HepG2 (cell line): ENCODE measurements around the gene MTR. TPM values are rescaled to one million over a fixed set of nuclear protein-coding genes. Genes with fewer than 3 reads are reported as not detected.

Experiments used
- ATAC-seq: fragments of 200-7000 bp; cut with Tn5 transposase; 3 replicates; pipeline ENCODE4 v1.9.1; 2020; ENCODE audit warnings: mild to moderate bottlenecking, moderate library complexity
- BruUV-seq: library from RNA; stranded (reverse); fragments of 400-500 nt; replicated peaks from 2 replicates; lab custom pipeline; 2021; lab: Mats Ljungman, UMichigan
- CTCF ChIA-PET: fragments of 300-600 bp; formaldehyde crosslinking; extraction: SDS; loops from one replicate; lab custom pipeline; 2021; ENCODE audit warnings: low total read pairs, inconsistent platforms, low intra/inter-chr PET ratio; lab: Yijun Ruan, JAX
- POLR2A ChIA-PET: fragments of 350-600 bp; sonication (Branson Sonifier 250); formaldehyde crosslinking; loops from one replicate; lab custom pipeline; 2020; ENCODE audit warnings: antibody characterized with exemption, inconsistent platforms; lab: Yijun Ruan, JAX
- DNase-seq: peaks from one replicate; pipeline ENCODE4 v3.0.0-alpha.2; 2015; ENCODE audit warnings: low spot score
- FAIRE-seq: peaks from 3 replicates; lab custom pipeline; 2011; peaks lifted over from hg19 to GRCh38; lab: Jason Lieb, UNC
- H2AFZ ChIP-seq: one replicate; pipeline ENCODE4 v1.6.1; 2011; ENCODE audit warnings: low read length, inconsistent platforms
- H3K27ac ChIP-seq: fragments of 300-600 bp; 3 replicates; pipeline ENCODE4 v1.8.0; 2011; ENCODE audit warnings: mixed run types, mild to moderate bottlenecking, mixed read lengths, low read length, inconsistent platforms; ENCODE audit not compliant: insufficient read depth; ENCODE audit errors: extremely low read length
- H3K27me3 ChIP-seq, 2 experiments: fragments of 200-600 bp in 1 of 2; 2 replicates in 1 of 2; 3 replicates in 1 of 2; pipeline versions ENCODE4 v1.6.0 to v1.8.0; 2011; ENCODE audit warnings: low read length in 2 of 2, mild to moderate bottlenecking in 2 of 2, moderate library complexity in 2 of 2, inconsistent platforms in 1 of 2; ENCODE audit not compliant: insufficient read depth in 2 of 2, control insufficient read depth in 1 of 2
- H3K36me3 ChIP-seq, 2 experiments: fragments of 200-600 bp in 1 of 2; replicated peaks in 1 of 2; 2 replicates in 1 of 2; 3 replicates in 1 of 2; pipeline versions ENCODE4 v1.5.1 to v1.8.0; 2011; ENCODE audit warnings: low read length in 2 of 2, inconsistent platforms in 1 of 2; ENCODE audit not compliant: insufficient read depth in 2 of 2, control insufficient read depth in 1 of 2
- H3K4me1 ChIP-seq: 2 replicates; pipeline ENCODE4 v1.5.1; 2012; ENCODE audit warnings: low read length, inconsistent platforms; ENCODE audit not compliant: insufficient read depth
- H3K4me2 ChIP-seq: 2 replicates; pipeline ENCODE4 v1.6.0; 2011; ENCODE audit warnings: low read depth, low read length, inconsistent platforms
- H3K4me3 ChIP-seq, 3 experiments: fragments of 200-600 bp in 1 of 3; sonication (generic), shearing (Covaris generic) in 1 of 3; replicated peaks in 1 of 3; 2 replicates each; pipeline ENCODE4 v1.5.1; 2011 to 2016; ENCODE audit warnings: low read length in 3 of 3, inconsistent platforms in 2 of 3, low read depth in 2 of 3, mild to moderate bottlenecking in 2 of 3, control low read depth in 1 of 3, mixed read lengths in 1 of 3; ENCODE audit not compliant: insufficient read depth in 1 of 3
- H3K79me2 ChIP-seq: one replicate; pipeline ENCODE4 v1.6.1; 2011; ENCODE audit warnings: low read length, inconsistent platforms; ENCODE audit not compliant: insufficient read depth
- H3K9ac ChIP-seq: 2 replicates; pipeline ENCODE4 v1.6.0; 2011; ENCODE audit warnings: mild to moderate bottlenecking, low read depth, low read length, inconsistent platforms; ENCODE audit not compliant: insufficient read depth
- H3K9me3 ChIP-seq: 2 replicates; pipeline ENCODE4 v1.5.1; 2012; ENCODE audit warnings: mild to moderate bottlenecking, low read length
- H4K20me1 ChIP-seq: 2 replicates; pipeline ENCODE4 v1.6.0; 2011; ENCODE audit warnings: inconsistent platforms, mild to moderate bottlenecking, low read length, moderate library complexity; ENCODE audit not compliant: insufficient read depth
- POLR2AphosphoS2 ChIP-seq: IDR thresholded peaks from 2 replicates; pipeline ENCODE4 v1.6.1; 2011; ENCODE audit warnings: low read depth, low read length, improper control_type of control experiment
- ZSCAN29 ChIP-seq: sonication (generic); formaldehyde crosslinking; conservative IDR thresholded peaks from 2 replicates; pipeline ENCODE4 v1.4.0; 2020; ENCODE audit warnings: mild to moderate bottlenecking, missing genetic modification reagents
- WGBS: methylation state at CpG from one replicate; pipeline ENCODE4 v1.1.6; 2017; ENCODE audit warnings: low lambda C conversion rate; 5-methylcytosine and 5-hydroxymethylcytosine counted together
- in situ Hi-C: cut with HindIII; loops from 2 replicates; pipeline ENCODE4 v1.10.0; 2017; ENCODE audit warnings: low pct_unique_long_range_greater_than_20kb; ENCODE audit not compliant: extremely low pct_ligation_motif_present
- intact Hi-C: fragments of 100-400 bp; cut with micrococcal nuclease; formaldehyde crosslinking; loops from one replicate; pipeline ENCODE4 v1.10.0; 2022; ENCODE audit not compliant: unreplicated experiment
- polyA plus RNA-seq, 8 experiments: library from polyadenylated mRNA; depleted of rRNA in 3 of 8; stranded (reverse) in 7 of 8; unstranded in 1 of 8; fragments of >200 nt; fragmentation: Illumina TruSeq in 4 of 8; extraction: Trizol in 4 of 8; gene quantifications; 2 replicates each; pipeline versions ENCODE4 v1.2.1 to v1.2.3, GENCODE V29; 2011 to 2016; ENCODE audit warnings: low read depth in 4 of 8, missing spikeins in 1 of 8, mixed read lengths in 1 of 8; ENCODE audit not compliant: insufficient read depth in 1 of 8
- total RNA-seq, 5 experiments: library from RNA; depleted of rRNA; stranded (reverse); fragments of >200 nt; fragmentation: Illumina TruSeq; extraction: Trizol; gene quantifications; 2 replicates each; pipeline ENCODE4 v1.2.3, GENCODE V29; 2016; ENCODE audit warnings: low read depth in 1 of 5
- TF ChIP-seq, protein P1 (sequence below): sonication (generic); formaldehyde crosslinking; IDR thresholded peaks from 2 replicates; pipeline ENCODE4 v1.5.0; 2020; ENCODE audit warnings: mild to moderate bottlenecking, missing genetic modification reagents
- TF ChIP-seq, protein P2 (sequence below): sonication (generic); formaldehyde crosslinking; IDR thresholded peaks from 2 replicates; pipeline ENCODE4 v1.4.0; 2020; ENCODE audit warnings: missing genetic modification reagents, borderline replicate concordance
- TF ChIP-seq, protein P3 (sequence below): sonication (generic); formaldehyde crosslinking; IDR thresholded peaks from 2 replicates; pipeline ENCODE4 v1.5.0; 2020; ENCODE audit warnings: mild to moderate bottlenecking, missing genetic modification reagents

The MTR gene
- total and polyA plus RNA-seq, 2 of the 13 experiments (the other 11 are each of a cell fraction or from before 2014, with no cell fraction given) = 16.3 to 36.1 TPM

DNA sequence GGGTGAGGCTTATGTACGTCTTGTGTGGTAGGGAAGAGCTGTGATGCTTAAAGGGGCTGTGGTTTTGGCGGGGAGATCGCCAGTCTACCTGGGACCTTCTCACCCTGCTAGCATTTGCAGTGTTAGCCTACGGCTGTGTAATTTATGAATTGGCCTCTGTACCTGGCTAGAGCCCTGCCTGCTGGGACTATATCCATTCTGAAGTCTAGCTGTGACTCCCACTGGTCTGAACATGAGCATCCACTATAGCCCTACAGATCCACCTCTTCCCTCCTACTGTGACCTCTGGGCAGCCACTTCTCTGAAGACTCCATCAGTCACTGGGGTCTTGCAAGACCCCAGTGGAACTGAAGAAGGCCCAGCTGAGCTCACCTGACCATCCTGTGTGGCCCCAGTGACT lies 135.4 kb downstream of the MTR start:
- DNase-seq (no peak), ATAC-seq (no peak), FAIRE-seq (no peak)
- Histone ChIP-seq H3K4me1 (no peaks in the 10 kb centered on the region), H3K9me3 (no peaks in the 10 kb centered on the region), H2AFZ (no peak overlapping the region), H3K27ac (no peak overlapping the region), H3K9ac (no peak overlapping the region), H3K36me3 (no peaks in the 10 kb centered on the region), H3K4me3 (no peak overlapping the region), H3K4me2 (no peak overlapping the region), H3K27me3 (peaks cover 0 to 6% of the 10 kb centered on the region in 2 experiments; a peak in 1 of 5 replicates), H3K79me2 (no peaks in the 10 kb centered on the region), H4K20me1 (no peaks in the 10 kb centered on the region)
- TF ChIP-seq POLR2AphosphoS2 = no peak
- TF ChIP-seq, protein P1, sequence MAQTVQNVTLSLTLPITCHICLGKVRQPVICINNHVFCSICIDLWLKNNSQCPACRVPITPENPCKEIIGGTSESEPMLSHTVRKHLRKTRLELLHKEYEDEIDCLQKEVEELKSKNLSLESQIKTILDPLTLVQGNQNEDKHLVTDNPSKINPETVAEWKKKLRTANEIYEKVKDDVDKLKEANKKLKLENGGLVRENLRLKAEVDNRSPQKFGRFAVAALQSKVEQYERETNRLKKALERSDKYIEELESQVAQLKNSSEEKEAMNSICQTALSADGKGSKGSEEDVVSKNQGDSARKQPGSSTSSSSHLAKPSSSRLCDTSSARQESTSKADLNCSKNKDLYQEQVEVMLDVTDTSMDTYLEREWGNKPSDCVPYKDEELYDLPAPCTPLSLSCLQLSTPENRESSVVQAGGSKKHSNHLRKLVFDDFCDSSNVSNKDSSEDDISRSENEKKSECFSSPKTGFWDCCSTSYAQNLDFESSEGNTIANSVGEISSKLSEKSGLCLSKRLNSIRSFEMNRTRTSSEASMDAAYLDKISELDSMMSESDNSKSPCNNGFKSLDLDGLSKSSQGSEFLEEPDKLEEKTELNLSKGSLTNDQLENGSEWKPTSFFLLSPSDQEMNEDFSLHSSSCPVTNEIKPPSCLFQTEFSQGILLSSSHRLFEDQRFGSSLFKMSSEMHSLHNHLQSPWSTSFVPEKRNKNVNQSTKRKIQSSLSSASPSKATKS (CRISPR knock-in tag) = no peak
- TF ChIP-seq, protein P2, sequence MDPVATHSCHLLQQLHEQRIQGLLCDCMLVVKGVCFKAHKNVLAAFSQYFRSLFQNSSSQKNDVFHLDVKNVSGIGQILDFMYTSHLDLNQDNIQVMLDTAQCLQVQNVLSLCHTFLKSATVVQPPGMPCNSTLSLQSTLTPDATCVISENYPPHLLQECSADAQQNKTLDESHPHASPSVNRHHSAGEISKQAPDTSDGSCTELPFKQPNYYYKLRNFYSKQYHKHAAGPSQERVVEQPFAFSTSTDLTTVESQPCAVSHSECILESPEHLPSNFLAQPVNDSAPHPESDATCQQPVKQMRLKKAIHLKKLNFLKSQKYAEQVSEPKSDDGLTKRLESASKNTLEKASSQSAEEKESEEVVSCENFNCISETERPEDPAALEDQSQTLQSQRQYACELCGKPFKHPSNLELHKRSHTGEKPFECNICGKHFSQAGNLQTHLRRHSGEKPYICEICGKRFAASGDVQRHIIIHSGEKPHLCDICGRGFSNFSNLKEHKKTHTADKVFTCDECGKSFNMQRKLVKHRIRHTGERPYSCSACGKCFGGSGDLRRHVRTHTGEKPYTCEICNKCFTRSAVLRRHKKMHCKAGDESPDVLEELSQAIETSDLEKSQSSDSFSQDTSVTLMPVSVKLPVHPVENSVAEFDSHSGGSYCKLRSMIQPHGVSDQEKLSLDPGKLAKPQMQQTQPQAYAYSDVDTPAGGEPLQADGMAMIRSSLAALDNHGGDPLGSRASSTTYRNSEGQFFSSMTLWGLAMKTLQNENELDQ (CRISPR knock-in tag) = no peak
- no peak for TF ChIP-seq ZSCAN29
- TF ChIP-seq, protein P3, sequence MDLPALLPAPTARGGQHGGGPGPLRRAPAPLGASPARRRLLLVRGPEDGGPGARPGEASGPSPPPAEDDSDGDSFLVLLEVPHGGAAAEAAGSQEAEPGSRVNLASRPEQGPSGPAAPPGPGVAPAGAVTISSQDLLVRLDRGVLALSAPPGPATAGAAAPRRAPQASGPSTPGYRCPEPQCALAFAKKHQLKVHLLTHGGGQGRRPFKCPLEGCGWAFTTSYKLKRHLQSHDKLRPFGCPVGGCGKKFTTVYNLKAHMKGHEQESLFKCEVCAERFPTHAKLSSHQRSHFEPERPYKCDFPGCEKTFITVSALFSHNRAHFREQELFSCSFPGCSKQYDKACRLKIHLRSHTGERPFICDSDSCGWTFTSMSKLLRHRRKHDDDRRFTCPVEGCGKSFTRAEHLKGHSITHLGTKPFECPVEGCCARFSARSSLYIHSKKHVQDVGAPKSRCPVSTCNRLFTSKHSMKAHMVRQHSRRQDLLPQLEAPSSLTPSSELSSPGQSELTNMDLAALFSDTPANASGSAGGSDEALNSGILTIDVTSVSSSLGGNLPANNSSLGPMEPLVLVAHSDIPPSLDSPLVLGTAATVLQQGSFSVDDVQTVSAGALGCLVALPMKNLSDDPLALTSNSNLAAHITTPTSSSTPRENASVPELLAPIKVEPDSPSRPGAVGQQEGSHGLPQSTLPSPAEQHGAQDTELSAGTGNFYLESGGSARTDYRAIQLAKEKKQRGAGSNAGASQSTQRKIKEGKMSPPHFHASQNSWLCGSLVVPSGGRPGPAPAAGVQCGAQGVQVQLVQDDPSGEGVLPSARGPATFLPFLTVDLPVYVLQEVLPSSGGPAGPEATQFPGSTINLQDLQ (CRISPR knock-in tag) = no peak
- intact Hi-C loops (no loop called here), in situ Hi-C loops (no loop called here)
- no TSS peak for BruUV-seq
- WGBS = 0% methylated on average over 2 of the region's 4 CpGs
- ChIA-PET POLR2A (no interaction called here), CTCF (no interaction called here)
